ENCODE results near the gene TRIM37.
"Not testable (repeated sequence)": the region's sequence is repeated elsewhere in the genome, so short reads cannot be mapped to it uniquely, and the experiment has no call there.

TRIM37 gene

DNA sequence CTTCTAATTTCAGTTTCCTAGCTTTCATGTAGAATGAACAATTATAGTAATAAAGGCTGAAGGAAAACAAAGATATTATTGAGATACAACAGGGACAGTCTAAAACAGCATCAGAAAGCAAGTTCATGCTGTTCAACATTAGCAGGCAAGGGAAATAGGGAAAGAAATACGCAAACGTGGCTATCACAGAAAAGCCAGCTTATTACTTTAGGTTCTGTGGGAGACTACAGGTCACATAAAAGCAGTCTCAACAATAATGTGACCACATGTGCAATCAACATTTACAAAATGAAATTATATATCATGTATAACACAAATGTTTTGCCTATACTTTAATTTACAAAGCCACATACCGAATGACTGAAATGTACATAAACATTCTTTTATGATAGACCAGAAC is 4.9 kb upstream of the TRIM37 start:
- no peak for DNase-seq

DNA sequence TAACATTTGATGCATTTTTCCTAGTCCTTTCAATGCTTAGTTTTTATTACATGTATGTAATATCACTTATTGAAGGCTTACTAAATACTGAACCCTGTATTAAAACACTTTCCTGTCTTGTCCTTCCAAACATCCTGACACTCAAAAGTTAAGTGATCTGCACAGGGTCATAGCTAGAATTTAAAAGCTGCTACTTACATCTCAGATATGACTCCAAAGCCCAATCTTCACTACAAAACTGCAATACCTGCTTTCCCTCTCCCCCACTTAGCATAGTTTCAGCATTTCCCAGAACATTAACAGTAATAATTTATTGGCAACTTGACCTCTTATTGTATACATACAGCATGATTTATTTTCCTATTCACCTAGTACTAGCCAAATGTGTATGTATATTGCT is 4.3 kb upstream of the TRIM37 start:
- no peak for DNase-seq

DNA sequence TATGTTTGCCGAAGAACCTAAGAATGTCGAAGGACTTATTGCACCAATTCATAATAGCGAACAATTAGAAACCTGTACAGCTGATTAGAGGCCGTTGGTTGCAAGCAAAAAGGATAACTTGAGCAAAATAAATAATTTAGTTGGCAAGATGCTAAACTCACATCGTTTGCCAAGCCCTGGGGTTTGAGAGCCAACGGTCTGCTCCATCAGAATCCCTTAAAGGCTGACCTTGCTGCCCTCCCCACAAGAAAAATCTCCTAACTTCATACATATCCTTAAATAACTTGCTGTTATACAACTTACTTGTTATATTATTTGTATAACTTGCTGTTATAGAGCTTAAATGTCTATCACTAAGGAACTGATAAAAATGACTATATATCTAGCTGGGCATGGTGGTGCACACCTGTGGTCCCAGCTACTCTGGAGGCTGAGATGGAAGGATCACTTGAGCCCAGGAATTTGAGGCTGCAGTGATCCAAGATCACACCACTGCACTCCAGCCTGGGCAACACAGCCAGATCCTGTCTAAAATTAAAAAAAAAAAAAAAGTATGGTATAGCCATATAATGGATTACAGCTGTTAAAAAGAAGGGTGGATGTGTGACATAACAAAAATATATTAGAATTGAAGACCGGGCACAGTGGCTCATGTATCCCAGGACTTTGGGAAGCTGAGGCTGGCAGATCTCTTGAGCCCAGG is 1.9 kb upstream of the TRIM37 start:
- DNase-seq: no peak

DNA sequence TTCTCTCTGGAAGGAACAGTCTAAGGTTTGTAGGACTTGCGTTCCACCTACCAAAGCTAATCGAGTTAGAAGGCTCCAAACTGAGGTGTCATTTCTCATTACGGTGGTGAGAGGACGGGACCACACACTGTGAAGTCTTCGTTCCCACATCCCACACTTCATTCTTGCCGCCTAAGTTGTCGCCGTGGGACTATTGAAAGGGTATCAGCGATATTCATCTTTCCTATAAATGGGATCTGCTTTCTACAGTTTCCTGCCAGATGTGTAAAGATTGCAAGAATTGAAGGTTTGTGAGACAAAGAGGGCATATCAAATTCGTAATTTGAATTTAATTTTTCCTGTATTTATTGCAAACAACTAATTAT is 608 bp upstream of the TRIM37 start:
- no peak for DNase-seq

DNA sequence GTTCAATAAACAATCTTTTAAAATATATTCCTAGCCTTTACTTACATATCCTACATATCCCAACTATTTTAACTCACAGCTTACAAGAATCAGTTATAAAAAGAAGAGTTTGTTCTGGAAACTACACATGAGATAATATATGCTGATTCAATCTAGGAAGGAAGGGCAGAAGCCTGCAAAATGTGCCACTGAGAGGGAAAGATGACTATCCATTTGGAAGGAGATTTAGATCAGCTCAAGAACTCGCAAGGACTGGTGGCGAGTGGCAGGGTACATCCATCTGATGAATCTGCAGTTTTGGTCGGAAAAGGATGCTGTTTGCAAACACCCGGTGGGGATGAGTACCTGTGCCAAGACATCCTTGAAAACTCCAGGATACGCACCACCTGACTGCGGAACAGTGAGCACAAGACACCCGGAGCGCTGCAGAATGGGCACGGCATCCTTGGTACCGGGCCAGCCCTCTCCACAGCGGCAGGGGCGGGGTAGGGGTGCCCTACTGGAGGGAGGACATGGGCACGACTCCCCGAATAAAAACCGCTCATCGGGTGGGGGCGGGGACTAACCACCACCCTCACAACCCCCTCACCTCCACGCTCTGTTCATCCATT is 723 bp downstream of the TRIM37 start:
- peak; percentile 75 for DNase-seq

DNA sequence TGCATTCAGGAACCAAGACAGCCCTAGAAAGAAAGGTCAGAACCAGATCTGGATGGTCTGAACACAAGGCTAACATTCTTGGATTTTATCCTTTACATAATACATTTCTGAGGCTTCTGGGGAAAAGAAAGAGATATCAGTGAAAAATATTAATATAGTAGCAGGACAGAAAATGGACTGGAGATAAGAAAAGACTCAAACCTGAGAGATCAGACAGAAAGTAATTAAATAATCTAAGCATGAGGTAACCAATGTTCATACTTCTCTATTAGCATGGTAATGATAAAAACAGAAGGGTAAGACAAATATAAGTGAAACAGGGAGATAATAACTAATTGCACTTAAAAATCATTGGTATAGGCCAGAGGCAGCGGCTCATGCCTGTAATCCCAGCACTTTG is 5.5 kb downstream of the TRIM37 start:
- DNase-seq: no peak

DNA sequence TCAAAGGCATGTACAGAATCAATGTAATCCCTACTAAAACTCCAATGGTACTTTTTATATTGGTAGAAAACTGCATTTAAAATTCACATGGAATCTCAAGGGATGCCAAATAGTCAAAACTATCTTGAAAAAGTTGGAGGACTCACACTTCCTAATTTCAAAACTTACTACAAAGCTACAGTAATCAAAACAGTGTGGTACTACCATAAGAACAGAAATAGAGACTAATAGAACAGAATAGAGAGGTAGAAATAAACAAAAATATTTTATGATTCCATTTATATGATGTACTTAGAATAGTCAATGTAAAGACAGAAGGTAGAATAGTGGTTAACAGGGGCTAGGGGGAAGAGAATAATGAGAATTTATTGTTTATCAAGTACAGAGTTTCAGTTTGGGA is 8.8 kb downstream of the TRIM37 start:
- DNase-seq: no peak

DNA sequence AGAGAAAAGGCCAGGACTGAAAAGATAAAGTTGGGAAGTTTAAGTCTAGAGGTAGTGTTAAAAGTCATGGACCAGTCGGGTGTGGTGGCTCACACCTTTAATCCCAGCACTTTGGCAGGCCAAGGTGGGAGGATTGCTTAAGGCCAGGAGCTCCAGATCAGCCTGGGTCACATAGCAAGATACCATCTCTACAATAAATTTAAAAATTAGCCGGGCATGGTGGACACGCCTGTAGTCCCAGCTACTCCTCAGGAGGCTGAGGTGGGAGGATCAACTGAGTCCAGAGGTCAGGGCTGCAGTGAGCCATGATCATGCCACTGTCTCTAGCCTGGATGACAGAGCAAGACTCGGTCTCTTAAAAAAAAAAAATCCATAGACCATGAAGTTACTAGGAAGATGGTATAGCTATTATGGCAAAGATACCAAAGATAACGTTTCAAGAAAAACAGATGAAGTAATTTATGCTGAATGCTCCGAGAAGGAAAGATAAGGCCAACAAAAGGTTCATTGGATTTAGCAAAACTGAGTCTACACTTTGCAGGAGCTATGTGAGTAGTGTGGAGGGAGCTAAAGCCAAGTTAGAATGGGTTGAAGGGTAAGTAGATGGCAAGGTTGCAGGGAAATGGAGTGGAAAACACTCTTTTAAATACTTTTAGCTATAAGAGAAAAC is 11.7 kb downstream of the TRIM37 start:
- no peak for DNase-seq

DNA sequence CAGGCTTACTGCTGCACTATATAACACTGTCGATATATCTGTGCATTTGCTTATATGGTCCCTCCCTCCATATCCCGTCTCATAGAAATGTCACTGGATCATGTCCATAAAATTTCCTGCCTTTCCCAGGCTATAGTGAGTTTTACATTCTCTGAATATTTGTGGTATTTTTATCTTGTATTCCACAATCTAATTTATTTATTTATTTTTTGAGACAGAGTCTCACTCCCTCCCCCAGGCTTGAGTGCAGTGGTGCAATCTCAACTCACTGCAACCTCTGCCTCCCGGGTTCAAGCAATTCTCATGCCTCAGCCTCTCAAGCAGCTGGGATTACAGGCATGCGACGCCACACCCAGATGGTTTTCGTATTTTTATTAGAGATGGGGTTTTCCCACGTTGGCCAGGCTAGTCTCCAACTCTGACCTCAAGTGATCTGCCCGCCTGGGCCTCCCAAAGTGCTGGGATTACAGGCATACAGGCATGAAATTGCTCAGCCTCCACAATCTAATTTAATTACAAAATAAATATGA is 12.9 kb downstream of the TRIM37 start:
- DNase-seq: peak; percentile 42

DNA sequence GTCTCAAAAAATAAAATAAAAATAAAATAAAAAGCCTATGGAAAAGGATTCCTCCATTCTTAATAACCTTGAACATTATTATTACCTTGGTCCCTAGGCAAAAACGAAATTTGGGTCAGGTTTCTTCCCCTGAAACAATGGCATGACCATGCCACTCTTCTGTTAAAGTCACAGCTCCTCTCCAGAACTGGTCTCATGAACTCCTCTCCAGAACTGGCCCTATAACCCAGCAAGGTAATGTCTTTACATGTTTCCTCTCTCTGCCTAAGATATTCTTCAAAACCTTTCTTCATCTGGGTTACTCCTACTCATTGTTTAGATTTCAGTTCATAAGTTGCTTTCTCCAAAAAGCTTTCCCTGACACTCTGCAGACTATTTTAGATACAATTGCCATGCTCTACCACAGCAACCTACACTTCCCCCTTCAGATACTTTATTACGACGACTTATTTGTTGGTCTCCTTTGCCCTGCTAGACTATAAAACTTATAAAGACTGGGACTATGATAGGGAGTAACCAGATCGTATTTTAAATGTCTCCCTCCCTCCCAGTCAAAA is 13.5 kb downstream of the TRIM37 start:
- DNase-seq: no peak

DNA sequence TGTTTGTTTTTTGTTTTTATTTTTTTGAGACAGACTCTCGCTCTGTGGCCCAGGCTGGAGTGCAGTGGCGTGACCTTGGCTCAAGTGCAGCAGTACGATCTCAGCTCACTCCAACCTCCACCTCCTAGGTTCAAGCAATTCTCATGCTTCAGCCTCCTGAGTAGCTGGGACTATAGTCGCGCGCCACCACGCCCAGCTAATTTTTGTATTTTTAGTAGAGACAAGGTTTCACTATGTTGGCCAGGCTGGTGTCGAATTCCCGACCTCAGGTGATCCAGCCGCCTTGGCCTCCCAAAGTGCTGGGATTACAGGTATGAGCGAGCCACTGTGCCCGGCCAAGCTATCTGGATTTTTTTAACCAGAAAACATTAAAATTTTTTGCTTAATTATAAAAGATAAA is 16.1 kb downstream of the TRIM37 start:
- DNase-seq: not testable (repeated sequence)

DNA sequence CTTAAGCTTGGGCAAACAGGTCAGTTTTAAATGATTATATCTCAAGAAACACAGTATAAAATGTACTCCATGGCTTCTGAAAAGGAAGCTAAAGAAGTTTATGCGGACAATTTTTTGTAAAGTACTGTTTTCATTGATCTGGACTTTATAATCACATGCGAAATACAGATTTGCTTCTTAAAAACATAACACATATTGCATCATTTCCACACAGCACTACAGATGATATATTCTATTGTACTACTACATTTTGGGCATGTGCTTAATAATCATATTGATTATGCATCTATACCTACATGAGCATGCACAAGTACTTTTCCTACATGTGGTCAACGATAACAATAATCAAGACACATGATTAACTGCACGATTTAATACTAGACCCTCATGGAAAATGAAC is 22.5 kb downstream of the TRIM37 start:
- DNase-seq: no peak

DNA sequence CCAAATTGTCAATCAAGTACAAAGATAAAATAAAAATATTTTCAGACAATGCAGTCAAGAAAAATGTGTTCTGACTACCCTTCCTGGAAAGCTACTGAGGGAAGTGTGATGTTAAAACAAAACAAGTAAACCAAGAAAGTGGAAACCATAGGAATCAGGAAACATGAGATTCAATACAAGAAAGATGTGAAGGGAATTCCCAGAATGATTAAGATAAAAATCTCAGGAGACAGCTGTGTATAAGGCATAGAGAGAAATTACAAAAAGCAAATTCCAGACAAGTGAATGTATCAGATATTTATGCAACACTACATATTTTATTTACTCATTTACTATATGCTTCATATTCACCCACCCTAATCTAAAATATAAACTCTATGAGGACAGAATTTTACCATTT is 32.2 kb downstream of the TRIM37 start:
- DNase-seq: no peak

DNA sequence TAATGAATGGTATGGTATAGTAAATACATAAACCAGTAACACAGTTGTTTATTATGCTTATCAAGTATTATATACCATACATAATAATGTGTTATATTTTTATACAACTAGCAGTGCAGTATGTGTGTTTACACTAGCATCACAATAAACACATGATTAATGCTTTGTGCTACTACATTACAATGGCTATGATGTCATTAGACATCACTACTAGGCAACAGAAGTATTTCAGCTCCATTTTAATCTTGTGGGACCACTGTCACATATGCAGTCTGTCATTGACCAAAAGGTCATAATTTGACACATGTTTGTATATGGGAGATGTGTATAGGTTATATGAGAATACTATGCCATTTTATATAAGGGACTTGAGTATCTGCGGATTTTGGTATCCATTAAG is 32.7 kb downstream of the TRIM37 start:
- no peak for DNase-seq

DNA sequence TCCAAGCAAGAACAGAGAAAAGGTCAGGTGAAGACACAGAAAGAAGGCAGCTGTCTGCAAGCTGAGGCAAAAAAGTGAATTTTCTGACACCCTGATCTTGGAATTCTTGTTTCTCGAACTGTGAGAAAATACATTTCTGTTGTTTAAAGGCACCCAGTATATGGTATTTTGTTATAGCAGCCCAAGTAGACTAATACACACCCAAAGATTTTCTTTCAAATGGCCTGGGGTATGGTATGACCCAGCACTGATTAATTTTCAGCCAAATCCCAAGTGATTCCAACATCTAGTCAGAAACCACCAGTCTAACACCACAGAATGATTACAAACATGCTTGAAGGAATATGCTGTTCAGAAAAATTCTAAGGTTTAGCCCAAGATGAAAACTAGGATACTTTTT is 36.8 kb downstream of the TRIM37 start:
- no peak for DNase-seq

DNA sequence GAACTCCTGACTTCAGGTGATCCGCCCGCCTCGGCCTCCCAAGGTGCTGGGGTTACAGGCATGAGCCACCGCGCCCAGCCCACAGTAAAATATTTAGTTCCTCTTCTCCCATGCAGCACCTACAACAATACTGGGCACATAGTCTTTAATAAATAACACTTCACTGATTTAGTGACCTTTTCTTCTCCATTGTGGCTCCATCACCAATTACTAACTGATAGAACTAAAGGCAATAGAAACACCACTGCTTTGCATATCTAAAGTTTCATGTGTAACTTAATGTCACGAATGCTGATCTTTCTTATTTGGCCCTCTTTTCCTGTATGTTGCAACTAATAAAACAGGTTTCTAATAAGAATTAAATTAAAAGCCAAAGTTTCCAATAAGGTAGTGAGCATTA is 38.9 kb downstream of the TRIM37 start:
- DNase-seq: no peak

DNA sequence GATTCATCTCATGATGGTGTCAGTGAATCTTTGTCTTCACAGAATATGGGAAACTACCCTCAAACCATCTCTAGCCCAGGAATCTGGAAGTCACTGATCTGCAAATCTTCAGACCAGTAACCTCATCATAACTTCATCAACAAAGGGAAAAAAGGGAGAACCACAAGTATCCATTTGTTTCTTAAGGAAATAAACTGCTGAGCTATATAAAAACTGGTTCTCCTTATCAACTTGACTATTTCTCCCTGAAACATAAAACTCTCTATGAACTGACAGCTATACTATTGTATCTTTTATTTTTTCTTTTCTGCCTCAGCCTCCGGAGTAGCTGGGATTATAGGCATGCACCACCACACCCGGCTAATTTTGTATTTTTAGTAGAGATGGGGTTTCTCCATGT is 39.3 kb downstream of the TRIM37 start:
- DNase-seq: no peak

DNA sequence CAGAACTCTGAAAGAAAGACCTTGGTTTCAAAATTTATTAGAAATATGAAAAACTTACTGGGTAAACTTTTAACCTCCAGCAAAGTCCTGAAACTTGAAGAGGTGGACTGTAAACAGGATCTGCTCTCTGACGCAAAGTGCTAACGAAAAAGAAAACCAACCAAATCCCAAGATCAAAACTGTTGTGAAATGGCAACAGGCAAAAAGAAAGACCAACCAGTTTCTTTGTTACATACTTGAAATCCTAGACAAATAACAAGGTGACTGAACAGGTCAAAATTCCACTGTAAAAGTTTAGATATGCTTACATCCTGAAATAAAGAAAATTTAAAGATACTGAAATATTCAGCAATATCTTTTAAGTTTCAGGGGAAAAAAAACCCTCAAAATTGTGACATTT is 44.2 kb downstream of the TRIM37 start:
- no peak for DNase-seq

DNA sequence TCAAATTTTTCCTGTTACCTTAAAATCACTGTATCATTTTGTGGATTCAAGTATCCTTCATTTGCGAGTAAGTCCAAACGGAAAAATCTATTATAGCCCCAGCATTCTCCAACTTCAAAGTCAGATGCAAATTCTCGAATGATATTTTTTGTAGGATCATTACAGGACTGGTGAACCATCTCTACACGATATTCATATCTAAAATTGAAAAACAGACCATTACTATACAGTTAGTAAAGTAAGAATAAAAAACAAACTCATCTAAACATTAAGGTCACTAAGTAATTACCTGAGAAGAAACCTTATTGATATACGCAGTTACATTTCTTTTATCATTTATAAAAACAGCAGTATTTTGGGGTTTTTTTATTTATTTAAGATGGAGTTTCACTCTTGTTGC is 49.8 kb downstream of the TRIM37 start:
- no peak for DNase-seq

DNA sequence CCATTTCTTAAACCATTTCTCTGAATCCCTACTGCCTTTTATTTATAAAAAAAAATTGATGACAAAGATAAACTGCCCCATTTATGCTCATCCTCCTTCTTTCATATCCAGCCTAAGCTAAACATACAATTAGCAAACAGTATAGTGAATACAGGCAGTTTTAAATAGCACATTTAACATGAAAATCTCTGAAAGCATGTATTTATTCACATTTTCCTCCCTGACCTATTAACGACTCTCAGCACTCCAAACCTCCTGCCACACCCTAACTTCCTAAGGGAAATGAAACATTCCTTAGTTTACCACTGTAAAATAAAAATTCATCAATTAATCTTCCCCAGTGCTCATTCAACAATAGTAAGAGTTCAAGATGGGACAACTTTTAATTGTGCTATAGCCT is 56.9 kb downstream of the TRIM37 start:
- DNase-seq: no peak

DNA sequence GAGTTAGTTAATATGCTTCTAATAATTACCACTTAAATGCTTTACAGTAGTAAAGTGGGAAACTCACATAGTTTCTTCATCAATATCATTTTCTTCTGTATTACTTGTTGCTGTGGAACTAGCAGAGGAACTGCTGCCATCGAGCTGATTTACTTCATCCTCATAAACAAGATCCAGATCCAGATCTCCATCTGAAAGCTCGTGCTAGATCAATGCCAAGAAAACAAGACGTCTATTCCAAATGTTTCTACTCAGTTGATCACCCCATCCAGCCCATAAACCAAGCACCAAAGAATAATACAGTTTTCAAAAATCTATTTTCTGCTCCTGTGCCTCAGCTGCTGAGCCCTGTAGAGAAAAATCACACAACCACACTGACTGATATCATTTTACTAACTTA is 59.1 kb downstream of the TRIM37 start:
- no peak for DNase-seq

DNA sequence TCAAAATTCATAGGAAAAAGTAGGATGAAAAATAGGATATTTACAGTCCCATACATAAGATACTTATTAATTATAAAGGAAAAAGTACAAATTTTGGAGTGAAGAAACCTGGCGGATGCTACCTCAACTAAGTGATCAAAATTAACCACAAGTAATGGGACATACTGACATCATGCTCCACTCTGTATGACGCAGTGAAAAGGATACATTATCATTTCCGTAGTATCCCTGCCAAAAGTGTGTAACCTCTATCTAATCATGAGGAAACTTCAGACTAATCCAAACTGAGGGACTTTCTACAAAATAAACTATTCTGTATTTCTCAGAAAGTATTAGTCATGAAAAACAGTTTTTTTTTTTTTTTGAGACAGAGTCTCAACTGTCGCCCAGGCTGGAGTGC is 60.5 kb downstream of the TRIM37 start:
- no peak for DNase-seq

DNA sequence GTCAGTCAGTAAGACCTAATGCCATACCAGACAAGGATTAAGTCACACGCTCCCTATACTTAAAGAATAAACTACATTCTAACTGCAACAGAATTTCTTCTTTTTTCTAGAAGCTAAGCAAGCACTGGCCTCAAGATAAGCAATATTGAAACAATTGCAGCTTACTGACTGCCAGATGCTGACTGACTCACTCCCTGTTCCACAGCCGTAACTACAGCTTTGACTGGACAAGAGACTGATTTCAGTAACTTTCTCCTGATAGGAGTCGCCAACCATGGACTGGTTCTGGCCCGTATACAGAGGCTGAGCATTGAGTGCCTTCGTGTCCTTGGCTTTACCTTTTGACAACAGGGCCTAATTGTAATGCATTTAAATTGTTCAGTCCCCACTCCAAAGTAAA is 67.9 kb downstream of the TRIM37 start:
- no peak for DNase-seq

DNA sequence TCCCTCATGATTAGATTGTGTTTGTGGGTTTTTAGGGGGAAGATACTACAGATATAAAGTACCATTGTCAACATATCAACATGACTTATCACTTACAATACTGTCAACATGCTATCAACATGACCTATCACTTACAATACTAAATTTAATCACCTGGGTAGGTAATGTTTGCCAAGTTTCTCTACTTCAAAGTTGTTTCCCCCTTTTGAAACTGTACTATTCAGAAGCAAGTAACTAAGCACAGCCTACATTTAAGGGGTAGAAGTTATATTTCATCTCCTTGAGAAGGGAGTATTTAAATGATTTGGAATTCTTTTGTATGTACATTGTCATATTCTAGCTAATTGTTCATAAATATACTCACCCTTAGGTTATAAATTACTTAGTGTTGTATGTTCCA is 68.7 kb downstream of the TRIM37 start:
- no peak for DNase-seq

Data from femur (tissue), 1 donor.